Hepatocyte (in vitro differentiated cells): ENCODE results near the gene AHCTF1.

Experiments
- EZH2 ChIP-seq: fragments of 200-600 bp; sonication (generic); IDR thresholded peaks from 2 replicates; pipeline ENCODE4 v1.6.1; 2016; ENCODE audit warnings: antibody characterized with exemption, mild to moderate bottlenecking, borderline replicate concordance
- EZH2phosphoT487 ChIP-seq: fragments of 200-600 bp; sonication (generic); IDR thresholded peaks from one replicate; pipeline ENCODE4 v1.6.1; 2018; ENCODE audit warnings: antibody characterized with exemption, mild to moderate bottlenecking, low read depth, moderate library complexity; ENCODE audit not compliant: unreplicated experiment, severe bottlenecking
- TF ChIP-seq, protein P1 (sequence below): fragments of 200-600 bp; sonication (generic); IDR thresholded peaks from 2 replicates; pipeline ENCODE4 v1.5.1; 2016; ENCODE audit warnings: antibody characterized with exemption, mild to moderate bottlenecking; ENCODE audit not compliant: poor library complexity

DNA sequence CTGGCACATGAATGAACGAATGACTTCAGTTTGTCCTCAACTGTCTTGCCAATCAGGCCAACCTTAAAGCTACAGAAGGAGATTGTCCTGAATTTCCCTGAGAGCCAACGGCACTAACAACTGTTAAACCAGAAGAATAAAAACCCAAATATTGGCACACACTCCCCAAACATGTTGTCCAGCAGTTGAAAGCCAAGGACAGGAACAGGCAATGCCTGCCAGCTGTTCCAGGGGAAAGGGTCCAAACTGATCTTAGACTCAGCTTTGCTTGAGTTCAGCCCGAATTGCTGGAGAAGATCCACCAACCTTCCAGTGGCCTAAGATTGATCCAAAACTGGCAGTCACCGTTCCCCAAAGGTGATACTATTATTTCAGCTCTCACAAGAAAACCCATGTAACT, 22.4 kb upstream of the AHCTF1 start:
- TF ChIP-seq, protein P1, sequence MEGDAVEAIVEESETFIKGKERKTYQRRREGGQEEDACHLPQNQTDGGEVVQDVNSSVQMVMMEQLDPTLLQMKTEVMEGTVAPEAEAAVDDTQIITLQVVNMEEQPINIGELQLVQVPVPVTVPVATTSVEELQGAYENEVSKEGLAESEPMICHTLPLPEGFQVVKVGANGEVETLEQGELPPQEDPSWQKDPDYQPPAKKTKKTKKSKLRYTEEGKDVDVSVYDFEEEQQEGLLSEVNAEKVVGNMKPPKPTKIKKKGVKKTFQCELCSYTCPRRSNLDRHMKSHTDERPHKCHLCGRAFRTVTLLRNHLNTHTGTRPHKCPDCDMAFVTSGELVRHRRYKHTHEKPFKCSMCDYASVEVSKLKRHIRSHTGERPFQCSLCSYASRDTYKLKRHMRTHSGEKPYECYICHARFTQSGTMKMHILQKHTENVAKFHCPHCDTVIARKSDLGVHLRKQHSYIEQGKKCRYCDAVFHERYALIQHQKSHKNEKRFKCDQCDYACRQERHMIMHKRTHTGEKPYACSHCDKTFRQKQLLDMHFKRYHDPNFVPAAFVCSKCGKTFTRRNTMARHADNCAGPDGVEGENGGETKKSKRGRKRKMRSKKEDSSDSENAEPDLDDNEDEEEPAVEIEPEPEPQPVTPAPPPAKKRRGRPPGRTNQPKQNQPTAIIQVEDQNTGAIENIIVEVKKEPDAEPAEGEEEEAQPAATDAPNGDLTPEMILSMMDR, result no peak
- TF ChIP-seq EZH2 (no peak), EZH2phosphoT487 (no peak)
